Adrenal gland (tissue), 12 donors: ENCODE results near the gene NT5M. TPM values are rescaled to one million over a fixed set of nuclear protein-coding genes. Genes with fewer than 3 reads are reported as not detected.

Experiments used
- DNase-seq, 7 donors: peaks; one replicate each; pipeline ENCODE4 v3.0.0-alpha.2; 2019 to 2020
- H3K27ac ChIP-seq, 5 donors: fragments of 200-600 bp; sonication (generic) in 4 of 5; 1 replicate in 3 of 5; 2 replicates in 2 of 5; pipeline versions ENCODE4 v1.5.1 to v1.8.0; 2016 to 2020; ENCODE audit warnings: mild to moderate bottlenecking in 1 of 5
- H3K27me3 ChIP-seq: fragments of 200-600 bp; 2 replicates; pipeline ENCODE4 v1.8.0; 2021
- H3K36me3 ChIP-seq, 2 donors: fragments of 200-600 bp; replicated peaks in 1 of 2; 1 replicate in 1 of 2; 2 replicates in 1 of 2; pipeline versions ENCODE4 v1.5.1 to v1.8.0; 2018 to 2022
- H3K4me1 ChIP-seq, 2 donors: fragments of 200-600 bp; replicated peaks in 1 of 2; 1 replicate in 1 of 2; 2 replicates in 1 of 2; pipeline versions ENCODE4 v1.5.1 to v1.8.0; 2018 to 2021
- H3K4me3 ChIP-seq, 4 donors: fragments of 200-600 bp; sonication (generic) in 3 of 4; one replicate each; pipeline ENCODE4 v1.5.1; 2016 to 2018
- H3K9me3 ChIP-seq, 3 donors: fragments of 200-600 bp; sonication (generic) in 1 of 3; replicated peaks in 1 of 3; 1 replicate in 2 of 3; 2 replicates in 1 of 3; pipeline versions ENCODE4 v1.5.1 to v1.8.0; 2016 to 2021
- POLR2A ChIP-seq, 2 donors: fragments of 450-650 bp; IDR thresholded peaks; one replicate each; pipeline ENCODE4 v1.6.1; 2017; ENCODE audit warnings: antibody characterized with exemption in 2 of 2, mild to moderate bottlenecking in 2 of 2, moderate library complexity in 1 of 2
- WGBS, 4 donors: extraction: QIAGEN DNeasy Blood & Tissue Kit in 2 of 4; methylation state at CpG; one replicate each; pipeline versions ENCODE4 v1.1.5 to v1.1.7; 2013 to 2017; 5-methylcytosine and 5-hydroxymethylcytosine counted together
- intact Hi-C, 2 donors: fragments of 100-400 bp; cut with DNase I; formaldehyde crosslinking; loops; one replicate each; pipeline versions ENCODE4 v1.14.1 to v1.15.0; 2022 to 2023
- polyA plus RNA-seq, 3 donors: library from polyadenylated mRNA; stranded (reverse); fragments of 200-250 nt in 2 of 3; fragments of 350-450 nt in 1 of 3; fragmentation: Illumina TruSeq in 1 of 3; extraction: RNeasy Lipid Tissue Mini Kit (QIAGEN cat#74804) in 1 of 3; gene quantifications; one replicate each; pipeline ENCODE4 v1.2.3, GENCODE V29; 2013 to 2014
- total RNA-seq, 9 donors: library from RNA; depleted of rRNA in 4 of 9; stranded (reverse); fragments of >200 nt in 4 of 9; fragments of 120-200 nt in 1 of 9; fragmentation: NEBNext Ultra II Directional in 1 of 9; extraction: Animal tissue kit (Norgen Biotek cat#: 25700) in 1 of 9; gene quantifications; one replicate each; pipeline versions ENCODE4 v1.1.0 to v1.2.4, GENCODE V29; 2013 to 2023
- TF ChIP-seq, protein P1 (sequence below), 6 experiments: fragments of 450-650 bp in 4 of 6; fragments of 200-600 bp in 2 of 6; sonication (generic) in 1 of 6; IDR thresholded peaks; 1 replicate in 5 of 6; 2 replicates in 1 of 6; pipeline versions ENCODE4 v1.5.1 to v1.8.0; 2016 to 2021; ENCODE audit warnings: antibody characterized with exemption in 6 of 6, mild to moderate bottlenecking in 2 of 6, moderate library complexity in 1 of 6
- donor health status: healthy with polysubstance abuse.
- donor health status: Bipolar disorder and iron deficiency.
- donor health status: DM: yes; HTN: yes; CAD: no.
- donor health status: DM: no; HTN: no; CAD: no.
- donor health status: DM: no; HTN: no; CAD: no.
- donor health status: DM: yes; HTN: yes; CAD: no.

Gene NT5M
- total and polyA plus RNA-seq, 12 donors, result 0.40 to 4.8 (median 1.7) TPM

DNA sequence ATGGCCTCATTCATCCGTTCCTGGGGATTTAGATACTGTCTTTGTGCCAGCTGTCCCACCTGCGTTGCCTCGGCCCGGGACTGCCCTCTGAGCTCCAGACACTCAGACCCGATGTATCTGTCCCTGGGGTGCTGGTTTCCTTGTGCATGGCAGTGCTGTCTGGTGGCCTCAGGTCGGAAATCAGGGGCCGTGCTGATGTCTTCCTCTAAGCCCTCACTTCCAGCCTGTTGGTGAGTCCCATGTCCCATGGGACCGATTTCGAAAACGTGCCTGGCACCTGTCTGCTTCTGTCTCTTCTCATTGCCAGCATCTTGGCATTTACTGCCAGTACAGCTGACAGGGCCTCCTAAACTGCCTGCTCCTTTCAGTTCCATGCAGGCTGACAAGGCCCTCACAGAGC lies 22.1 kb downstream of the NT5M start:
- H3K4me3 ChIP-seq, result no peak overlapping the region
- H3K4me1 ChIP-seq, result no peaks in the 10 kb centered on the region
- no peak for TF ChIP-seq POLR2A (IDR thresholded peaks at IDR 0.05)
- TF ChIP-seq, protein P1, sequence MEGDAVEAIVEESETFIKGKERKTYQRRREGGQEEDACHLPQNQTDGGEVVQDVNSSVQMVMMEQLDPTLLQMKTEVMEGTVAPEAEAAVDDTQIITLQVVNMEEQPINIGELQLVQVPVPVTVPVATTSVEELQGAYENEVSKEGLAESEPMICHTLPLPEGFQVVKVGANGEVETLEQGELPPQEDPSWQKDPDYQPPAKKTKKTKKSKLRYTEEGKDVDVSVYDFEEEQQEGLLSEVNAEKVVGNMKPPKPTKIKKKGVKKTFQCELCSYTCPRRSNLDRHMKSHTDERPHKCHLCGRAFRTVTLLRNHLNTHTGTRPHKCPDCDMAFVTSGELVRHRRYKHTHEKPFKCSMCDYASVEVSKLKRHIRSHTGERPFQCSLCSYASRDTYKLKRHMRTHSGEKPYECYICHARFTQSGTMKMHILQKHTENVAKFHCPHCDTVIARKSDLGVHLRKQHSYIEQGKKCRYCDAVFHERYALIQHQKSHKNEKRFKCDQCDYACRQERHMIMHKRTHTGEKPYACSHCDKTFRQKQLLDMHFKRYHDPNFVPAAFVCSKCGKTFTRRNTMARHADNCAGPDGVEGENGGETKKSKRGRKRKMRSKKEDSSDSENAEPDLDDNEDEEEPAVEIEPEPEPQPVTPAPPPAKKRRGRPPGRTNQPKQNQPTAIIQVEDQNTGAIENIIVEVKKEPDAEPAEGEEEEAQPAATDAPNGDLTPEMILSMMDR (IDR thresholded peaks at IDR 0.05), result no peak
- H3K9me3 ChIP-seq, result no peaks in the 10 kb centered on the region
- no peaks in the 10 kb centered on the region for H3K27me3 ChIP-seq
- no peak for DNase-seq
- WGBS, 4 donors, result 84 to 97% (median 96%) methylated on average over 6 to 10 of the region's 10 CpGs
- no peak overlapping the region for H3K27ac ChIP-seq
- H3K36me3 ChIP-seq, result no peaks in the 10 kb centered on the region
- intact Hi-C loops, result no loop called here

DNA sequence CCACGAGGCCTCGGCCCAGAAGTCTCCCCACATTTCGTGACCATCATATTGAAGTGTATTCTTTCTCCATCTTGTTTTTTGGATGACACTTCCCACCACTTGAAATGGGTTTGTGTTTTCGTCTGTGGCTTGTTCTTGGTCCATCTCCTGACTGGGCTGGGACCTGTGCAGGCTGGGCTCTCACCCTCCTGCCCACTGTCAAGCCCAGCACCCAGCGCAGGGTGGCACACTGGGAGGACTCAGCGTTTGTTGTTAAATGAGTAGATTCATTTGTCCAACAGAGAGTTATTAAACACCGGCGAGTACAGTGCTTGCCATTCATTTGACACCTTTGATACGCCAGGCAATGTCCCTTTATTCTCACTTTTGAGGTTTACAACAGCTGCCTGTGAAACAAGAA lies 22.6 kb downstream of the NT5M start:
- intact Hi-C loops, result no loop called here
- DNase-seq, result no peak
- no peaks in the 10 kb centered on the region for H3K36me3 ChIP-seq

DNA sequence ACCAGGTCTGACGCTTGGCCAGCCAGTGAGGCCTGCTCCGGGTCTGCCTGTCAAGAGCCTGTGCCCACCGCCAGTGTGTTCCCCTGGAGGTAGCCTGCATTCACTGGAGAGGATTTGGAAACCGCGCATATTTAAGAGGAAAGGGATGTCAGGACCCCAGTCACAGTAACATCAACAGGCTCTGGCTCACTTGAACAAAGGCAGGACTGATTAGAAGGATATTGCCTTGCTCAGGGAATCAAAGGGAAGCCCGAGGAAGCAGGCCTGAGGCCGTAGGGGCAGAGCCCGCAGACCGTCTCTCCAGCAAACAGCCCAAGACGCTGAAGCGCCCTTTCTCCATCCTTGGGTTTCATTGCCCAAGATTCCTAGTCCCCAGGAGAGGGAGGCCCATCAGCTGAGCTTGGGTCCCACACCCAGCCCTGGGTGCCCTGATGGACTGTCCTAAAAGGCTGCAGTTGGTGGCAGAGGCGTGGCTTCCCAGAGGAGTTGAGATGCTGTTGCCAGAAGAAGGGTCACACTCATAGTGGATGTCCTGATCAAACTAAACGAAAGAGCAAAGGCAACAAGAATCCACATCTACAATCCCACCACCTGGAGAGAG lies 23.2 kb downstream of the NT5M start:
- Histone ChIP-seq H3K9me3 (no peaks in the 10 kb centered on the region), H3K27ac (no peak overlapping the region), H3K4me1 (no peaks in the 10 kb centered on the region), H3K27me3 (no peaks in the 10 kb centered on the region), H3K36me3 (no peaks in the 10 kb centered on the region), H3K4me3 (no peak overlapping the region)
- TF ChIP-seq, protein P1 (IDR thresholded peaks at IDR 0.05), result no peak
- no peak for TF ChIP-seq POLR2A (IDR thresholded peaks at IDR 0.05)
- DNase-seq, result no peak
- intact Hi-C loops, result no loop called here
- 94 to 97% (median 96%) methylated on average over 10 to 13 of the region's 13 CpGs for WGBS, 4 donors

More for the DNA sequence above, 22.6 kb downstream of the NT5M start:
- Histone ChIP-seq H3K9me3 (no peaks in the 10 kb centered on the region), H3K27ac (no peak overlapping the region), H3K4me1 (no peaks in the 10 kb centered on the region), H3K4me3 (no peak overlapping the region), H3K27me3 (no peaks in the 10 kb centered on the region)
- 86 to 95% (median 93%) methylated on average over 9 of the region's 9 CpGs for WGBS, 4 donors
- TF ChIP-seq, protein P1 (IDR thresholded peaks at IDR 0.05), result no peak
- TF ChIP-seq POLR2A (IDR thresholded peaks at IDR 0.05), result no peak

DNA sequence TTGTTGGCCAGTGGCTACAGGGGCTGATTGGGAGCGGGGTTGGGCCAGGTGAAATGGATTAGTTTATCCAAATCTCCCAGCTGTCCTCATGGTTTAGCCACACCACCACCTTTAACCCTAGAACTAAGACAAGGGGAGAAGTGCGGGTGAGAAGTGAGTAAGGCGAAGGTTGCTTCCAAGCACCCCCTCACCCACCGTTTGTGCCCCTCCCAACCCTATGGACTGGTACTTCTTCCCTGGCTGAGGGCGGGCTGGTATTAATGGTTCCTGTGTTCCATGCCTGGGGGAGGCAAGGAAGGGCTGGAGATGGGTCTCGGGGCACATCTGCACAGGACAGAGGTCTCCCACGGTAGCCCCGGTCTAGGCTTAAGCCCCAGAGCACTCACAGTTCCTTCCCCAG lies 25.1 kb downstream of the NT5M start:
- H3K36me3 ChIP-seq, result no peaks in the 10 kb centered on the region
- no peak overlapping the region for H3K4me3 ChIP-seq
- no peak overlapping the region for H3K27ac ChIP-seq
- no peaks in the 10 kb centered on the region for H3K27me3 ChIP-seq
- H3K9me3 ChIP-seq, result no peaks in the 10 kb centered on the region
- H3K4me1 ChIP-seq, result no peaks in the 10 kb centered on the region
- DNase-seq, result no peak
- no peak for TF ChIP-seq POLR2A (IDR thresholded peaks at IDR 0.05)
- TF ChIP-seq, protein P1 (IDR thresholded peaks at IDR 0.05), result no peak
- intact Hi-C loops, result no loop called here
- WGBS, 4 donors, result 80 to 89% (median 87%) methylated on average over 8 of the region's 8 CpGs
